Pancreas (tissue), 10 donors: ENCODE data around the gene MOB3B. TPM values are rescaled to one million over a fixed set of nuclear protein-coding genes. Genes with fewer than 3 reads are reported as not detected.

Experiments
- ATAC-seq, 4 donors: fragments of 200-7000 bp; cut with Tn5 transposase; one replicate each; pipeline versions ENCODE4 v1.8.0 to v1.9.1; 2020; ENCODE audit warnings: mild to moderate bottlenecking in 4 of 4, moderate library complexity in 4 of 4
- DNase-seq, 6 donors: peaks; one replicate each; pipeline ENCODE4 v3.0.0-alpha.2; 2020
- FAIRE-seq: peaks from 2 replicates; lab custom pipeline; 2012; peaks lifted over from hg19 to GRCh38; lab: Jason Lieb, UNC
- H3K27ac ChIP-seq, 4 donors: fragments of 200-600 bp; sonication (generic); 1 replicate in 3 of 4; 2 replicates in 1 of 4; pipeline versions ENCODE4 v1.5.0 to v1.8.0; 2020
- H3K27me3 ChIP-seq, 4 donors: fragments of 200-600 bp; one replicate each; pipeline ENCODE4 v1.8.0; 2021
- H3K36me3 ChIP-seq, 3 donors: fragments of 200-600 bp; sonication (generic) in 1 of 3; one replicate each; pipeline versions ENCODE4 v1.5.0 to v1.8.0; 2020 to 2021
- H3K4me1 ChIP-seq, 3 donors: fragments of 200-600 bp; one replicate each; pipeline ENCODE4 v1.8.0; 2021
- H3K4me3 ChIP-seq, 4 donors: fragments of 200-600 bp; sonication (generic) in 2 of 4; one replicate each; pipeline versions ENCODE4 v1.5.0 to v1.8.0; 2020 to 2021
- H3K9me3 ChIP-seq, 4 donors: fragments of 200-600 bp; one replicate each; pipeline ENCODE4 v1.8.0; 2021
- CTCF ChIP-seq, 4 donors: fragments of 200-600 bp; sonication (generic) in 3 of 4; IDR thresholded peaks; one replicate each; pipeline versions ENCODE4 v1.5.0 to v1.8.0; 2021; ENCODE audit warnings: antibody characterized with exemption in 4 of 4
- WGBS, 2 donors: extraction: QIAGEN DNeasy Blood & Tissue Kit; methylation state at CpG; one replicate each; pipeline ENCODE4 v1.1.7; 2013; 5-methylcytosine and 5-hydroxymethylcytosine counted together
- intact Hi-C, 3 donors: fragments of 100-400 bp; cut with DNase I; formaldehyde crosslinking; loops; one replicate each; pipeline versions ENCODE4 v1.11.1 to v1.14.2; 2022
- polyA plus RNA-seq, 2 donors: library from polyadenylated mRNA; stranded (reverse); fragments of 200-250 nt; gene quantifications; one replicate each; pipeline ENCODE4 v1.2.3, GENCODE V29; 2013
- total RNA-seq, 6 donors: library from RNA; stranded (reverse); fragmentation: NEBNext Ultra II Directional in 4 of 6; extraction: Animal tissue kit (Norgen Biotek cat#: 25700) in 4 of 6; gene quantifications; one replicate each; pipeline versions ENCODE4 v1.2.1 to v1.2.4, GENCODE V29; 2021 to 2023
- donor health status: healthy with polysubstance abuse.
- donor health status: DM: no; HTN: no; CAD: no; lungs with moderate emphysema.
- donor health status: DM: no; HTN: no; CAD: no.
- donor health status: control.
- donor health status: control.
- donor health status: Bipolar disorder and iron deficiency.
- donor health status: DM: yes; HTN: yes; CAD: no.
- donor health status: DM: no; HTN: no; CAD: no.
- donor health status: DM: no; HTN: no; CAD: no.
- donor health status: DM: yes; HTN: yes; CAD: no.

Gene MOB3B
- total and polyA plus RNA-seq, 8 donors, result 1.4 to 10.5 (median 4.0) TPM

- no peak for TF ChIP-seq CTCF (IDR thresholded peaks at IDR 0.05)
- H3K4me1 ChIP-seq, result peaks cover 0 to 4% (median 4%) of the 10 kb centered on the region in 3 donors
- intact Hi-C loops, result loop anchor here (5.0 to 10.0 kb wide), 3 partner anchors 195 to 205 kb away; no protein-coding TSS in a partner anchor
- FAIRE-seq (no peak), DNase-seq (no peak), ATAC-seq (no peak)
- WGBS, 2 donors, result 94% methylated on average over 10 of the region's 10 CpGs
- H3K27me3 ChIP-seq, result no peaks in the 10 kb centered on the region
- H3K36me3 ChIP-seq, result no peaks in the 10 kb centered on the region
- H3K27ac ChIP-seq, result no peak overlapping the region
- no peak overlapping the region for H3K4me3 ChIP-seq
- no peaks in the 10 kb centered on the region for H3K9me3 ChIP-seq
Measured at GRCh38 chr9:27336829-27337228, 192.8 kb downstream of the MOB3B start.

- Histone ChIP-seq H3K27me3 (no peaks in the 10 kb centered on the region), H3K9me3 (no peaks in the 10 kb centered on the region), H3K4me3 (no peak overlapping the region), H3K36me3 (no peaks in the 10 kb centered on the region), H3K4me1 (peaks cover 0 to 3% (median 0%) of the 10 kb centered on the region in 3 donors), H3K27ac (no peak overlapping the region)
- no peak for TF ChIP-seq CTCF (IDR thresholded peaks at IDR 0.05)
- FAIRE-seq (no peak), DNase-seq (no peak), ATAC-seq (no peak)
- WGBS, 2 donors, result 96 to 97% methylated on average over 1 of the region's 1 CpG
- intact Hi-C loops, result loop anchor here (5.0 to 10.0 kb wide), 3 partner anchors 196 to 206 kb away; no protein-coding TSS in a partner anchor
Measured at GRCh38 chr9:27336126-27336525, 193.5 kb downstream of the MOB3B start.

- no peak overlapping the region for H3K4me3 ChIP-seq
- intact Hi-C loops, result loop anchor here (5.0 to 10.0 kb wide), 3 partner anchors 197 to 207 kb away; no protein-coding TSS in a partner anchor
- H3K4me1 ChIP-seq, result peaks cover 0 to 3% (median 0%) of the 10 kb centered on the region in 3 donors
- DNase-seq, result no peak
- H3K27ac ChIP-seq, result no peak overlapping the region
- no peaks in the 10 kb centered on the region for H3K27me3 ChIP-seq
- no peak for ATAC-seq
- WGBS, 2 donors, result 87 to 92% methylated on average over 6 of the region's 6 CpGs
- FAIRE-seq, result no peak
- no peaks in the 10 kb centered on the region for H3K36me3 ChIP-seq
- no peaks in the 10 kb centered on the region for H3K9me3 ChIP-seq
- no peak for TF ChIP-seq CTCF (IDR thresholded peaks at IDR 0.05)
Measured at GRCh38 chr9:27335075-27335474, 194.5 kb downstream of the MOB3B start.

- peak in 3 of 6 donors; percentile 36 to 64 (median 40) for DNase-seq
- H3K27ac ChIP-seq, result no peak overlapping the region
Measured at GRCh38 chr9:27333241-27334052, 196.2 kb downstream of the MOB3B start.

More at GRCh38 chr9:27333241-27334052, 196.2 kb downstream of the MOB3B start:
- Histone ChIP-seq H3K36me3 (no peaks in the 10 kb centered on the region), H3K9me3 (no peaks in the 10 kb centered on the region), H3K27me3 (no peaks in the 10 kb centered on the region), H3K4me1 (peaks cover 0 to 3% (median 0%) of the 10 kb centered on the region in 3 donors), H3K4me3 (no peak overlapping the region)
- FAIRE-seq (peak; percentile 71), ATAC-seq (peak; percentile 85 to 96 (median 93))
- intact Hi-C loops, result loop anchor here in 1 of 3 donors (10.0 kb wide), 1 partner anchor 201 kb away; no protein-coding TSS in a partner anchor
- 32 to 34% methylated on average over 7 of the region's 7 CpGs for WGBS, 2 donors
- peak; percentile 77 to 91 (median 83) for TF ChIP-seq CTCF (IDR thresholded peaks at IDR 0.05)
